NCI-H1048 (cell line): ENCODE data around the gene SPHK2.
"Not testable (repeated sequence)": the region's sequence is repeated elsewhere in the genome, so short reads cannot be mapped to it uniquely, and the experiment has no call there.

Source experiments
- DNase-seq: peaks from one replicate; lab custom pipeline; 2025; lab: John Stamatoyannopoulos, UW

The SPHK2 gene

DNA sequence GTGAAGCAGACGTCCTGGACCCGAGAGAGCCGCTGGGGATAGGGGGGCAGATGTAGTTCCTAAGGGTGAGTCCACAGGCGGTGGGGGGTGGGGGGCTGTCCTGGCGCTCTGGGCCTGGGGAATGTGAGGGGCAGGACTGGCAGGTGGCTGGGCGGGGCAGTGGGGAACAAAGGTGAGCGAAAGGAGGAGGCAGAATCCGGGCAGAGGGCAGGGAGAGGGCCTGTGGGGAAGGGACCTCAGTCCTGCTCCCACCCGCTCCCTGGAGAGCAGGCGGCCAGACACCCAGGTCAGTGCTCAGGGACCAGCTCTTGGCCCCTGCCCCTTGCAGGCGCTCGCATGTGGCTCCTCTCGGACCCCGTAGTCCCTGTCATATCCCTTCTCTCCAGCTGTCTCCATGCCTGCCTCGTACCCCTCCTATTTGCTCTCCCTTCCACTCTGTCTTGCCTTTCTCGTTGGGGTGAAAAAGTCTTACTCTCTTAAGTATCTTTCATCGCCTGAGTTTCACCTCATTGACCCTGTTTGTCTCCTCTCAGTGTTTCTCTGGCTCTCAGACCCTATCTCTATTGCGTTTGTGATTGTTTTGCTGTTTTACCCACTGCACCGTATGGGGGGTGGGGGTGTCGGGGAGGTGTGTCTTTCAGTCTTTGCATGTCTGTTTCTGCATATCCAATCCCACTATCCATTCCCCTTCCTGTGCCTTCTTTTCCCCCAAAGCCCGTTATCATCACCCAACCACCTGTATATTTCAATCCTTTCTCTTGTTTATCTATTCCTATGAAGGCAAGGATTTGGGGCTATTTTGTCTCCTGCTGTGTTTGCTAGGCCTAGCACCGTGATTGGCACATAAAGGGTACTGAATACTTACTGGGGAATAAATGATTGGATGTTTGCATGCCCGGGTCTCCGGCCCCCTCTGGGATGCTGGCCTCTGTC, 5.8 kb downstream of the SPHK2 start:
- DNase-seq = no peak

DNA sequence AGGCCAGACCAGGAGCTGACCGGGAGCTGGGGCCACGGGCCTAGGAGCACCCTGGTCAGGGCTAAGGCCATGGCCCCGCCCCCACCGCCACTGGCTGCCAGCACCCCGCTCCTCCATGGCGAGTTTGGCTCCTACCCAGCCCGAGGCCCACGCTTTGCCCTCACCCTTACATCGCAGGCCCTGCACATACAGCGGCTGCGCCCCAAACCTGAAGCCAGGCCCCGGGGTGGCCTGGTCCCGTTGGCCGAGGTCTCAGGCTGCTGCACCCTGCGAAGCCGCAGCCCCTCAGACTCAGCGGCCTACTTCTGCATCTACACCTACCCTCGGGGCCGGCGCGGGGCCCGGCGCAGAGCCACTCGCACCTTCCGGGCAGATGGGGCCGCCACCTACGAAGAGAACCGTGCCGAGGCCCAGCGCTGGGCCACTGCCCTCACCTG, 6.6 kb downstream of the SPHK2 start:
- DNase-seq = no peak

- no peak for DNase-seq
These were observed 8.0 kb downstream of the SPHK2 start for GRCh38 chr19:48627201-48627864.

DNA sequence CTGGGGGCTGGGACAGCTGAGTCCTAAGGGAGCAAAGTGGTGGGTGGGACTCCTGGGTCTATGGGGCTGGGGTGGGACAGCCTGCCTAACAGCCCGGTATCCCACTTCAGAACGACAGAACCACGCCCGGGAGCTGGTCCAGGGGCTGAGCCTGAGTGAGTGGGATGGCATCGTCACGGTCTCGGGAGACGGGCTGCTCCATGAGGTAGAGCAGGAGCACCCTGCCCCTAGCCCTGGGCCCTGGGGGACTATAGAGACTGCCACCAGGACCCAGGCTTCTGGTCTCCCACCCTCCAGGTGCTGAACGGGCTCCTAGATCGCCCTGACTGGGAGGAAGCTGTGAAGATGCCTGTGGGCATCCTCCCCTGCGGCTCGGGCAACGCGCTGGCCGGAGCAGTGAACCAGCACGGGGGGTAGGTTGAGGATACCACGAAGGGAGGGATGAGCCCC, 8.6 kb downstream of the SPHK2 start:
- no peak for DNase-seq

- no peak for DNase-seq
These were observed 9.4 kb downstream of the SPHK2 start for GRCh38 chr19:48628486-48629296.

DNA sequence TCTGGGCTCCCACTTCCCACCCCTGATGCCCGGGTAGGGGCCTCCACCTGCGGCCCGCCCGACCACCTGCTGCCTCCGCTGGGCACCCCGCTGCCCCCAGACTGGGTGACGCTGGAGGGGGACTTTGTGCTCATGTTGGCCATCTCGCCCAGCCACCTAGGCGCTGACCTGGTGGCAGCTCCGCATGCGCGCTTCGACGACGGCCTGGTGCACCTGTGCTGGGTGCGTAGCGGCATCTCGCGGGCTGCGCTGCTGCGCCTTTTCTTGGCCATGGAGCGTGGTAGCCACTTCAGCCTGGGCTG, 9.9 kb downstream of the SPHK2 start:
- no peak for DNase-seq

- no peak for DNase-seq
These were observed 10.4 kb downstream of the SPHK2 start for GRCh38 chr19:48629599-48630295.

DNA sequence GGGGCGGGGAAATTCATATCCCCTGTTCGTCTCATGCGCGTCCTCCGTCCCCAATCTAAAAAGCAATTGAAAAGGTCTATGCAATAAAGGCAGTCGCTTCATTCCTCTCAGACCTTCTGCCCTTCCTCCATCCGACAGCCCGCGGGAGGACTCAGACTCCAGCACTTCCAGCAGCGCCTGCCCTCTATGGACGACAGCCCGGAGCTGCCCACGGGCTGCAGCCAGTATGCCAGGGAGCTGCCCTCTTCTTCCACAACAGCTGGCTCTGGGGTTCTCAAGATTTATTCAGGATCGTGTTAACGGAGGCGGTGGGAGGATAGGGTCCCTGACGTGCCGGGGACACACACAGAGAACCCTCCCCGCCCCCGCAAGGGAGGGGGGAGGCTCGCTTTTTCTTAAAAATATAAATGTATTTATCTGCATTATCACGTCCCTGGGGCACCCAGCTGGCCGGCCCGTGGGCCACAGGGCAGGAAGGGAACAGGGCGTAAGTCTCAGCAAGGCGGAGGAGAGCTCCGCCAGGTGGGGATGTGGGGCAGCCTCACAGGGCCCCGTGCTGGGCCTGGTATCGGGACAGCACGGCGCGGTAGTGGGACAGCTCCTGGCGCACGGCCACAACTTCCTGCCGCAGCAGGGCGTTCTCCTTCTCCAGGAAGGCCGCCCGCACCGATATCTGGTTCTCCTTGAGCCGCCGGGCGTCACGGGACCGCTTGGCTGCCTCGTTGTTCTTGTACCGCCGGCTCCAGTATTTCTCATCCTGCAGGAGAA, 11.2 kb downstream of the SPHK2 start:
- DNase-seq = no peak

GRCh38 chr19:48631225-48631624, 11.9 kb downstream of the SPHK2 start:
- DNase-seq = no peak

- DNase-seq = not testable (repeated sequence)
These were observed 13.0 kb downstream of the SPHK2 start for GRCh38 chr19:48632286-48632685.

DNA sequence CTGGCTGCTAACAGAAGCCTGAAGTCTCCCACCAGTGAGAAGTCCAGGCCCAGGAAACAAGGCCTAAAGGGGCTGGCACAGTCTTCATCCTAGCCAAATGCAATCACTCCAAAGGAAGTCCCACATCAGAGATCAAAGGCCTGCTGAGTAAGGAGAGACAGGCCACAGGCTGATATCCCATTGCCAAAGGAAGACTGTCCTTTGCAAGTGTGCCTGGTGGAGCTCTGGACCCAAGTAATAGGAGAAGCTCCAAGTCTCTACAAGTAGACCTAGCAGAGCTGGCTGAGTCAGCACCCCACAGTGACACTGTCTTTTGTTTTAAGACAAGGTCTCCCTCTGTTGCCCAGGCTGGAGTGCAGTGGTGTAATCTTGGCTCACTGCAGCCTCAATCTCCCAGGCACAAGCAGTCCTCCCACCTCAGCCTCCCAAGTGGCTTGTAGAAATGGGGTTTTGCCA, 13.4 kb downstream of the SPHK2 start:
- DNase-seq = no peak

GRCh38 chr19:48633148-48634035, 14.1 kb downstream of the SPHK2 start:
- DNase-seq = no peak

DNA sequence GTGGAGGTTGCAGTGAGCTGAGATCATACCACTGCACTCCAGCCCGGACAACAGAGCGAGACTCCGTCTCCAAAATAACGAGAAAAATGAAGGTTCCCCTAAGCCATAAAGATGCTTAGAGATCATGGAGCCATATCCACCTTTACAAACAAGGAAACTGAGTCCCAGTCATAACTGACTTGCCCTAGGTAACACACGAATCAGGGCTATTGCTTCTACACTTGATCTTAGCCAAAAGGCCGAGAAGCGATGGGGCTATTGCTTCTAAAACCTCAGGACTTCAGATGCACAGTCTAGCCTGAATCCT, 14.7 kb downstream of the SPHK2 start:
- DNase-seq = no peak

- DNase-seq = peak; percentile 92
These were observed 15.3 kb downstream of the SPHK2 start for GRCh38 chr19:48634424-48635262.

DNA sequence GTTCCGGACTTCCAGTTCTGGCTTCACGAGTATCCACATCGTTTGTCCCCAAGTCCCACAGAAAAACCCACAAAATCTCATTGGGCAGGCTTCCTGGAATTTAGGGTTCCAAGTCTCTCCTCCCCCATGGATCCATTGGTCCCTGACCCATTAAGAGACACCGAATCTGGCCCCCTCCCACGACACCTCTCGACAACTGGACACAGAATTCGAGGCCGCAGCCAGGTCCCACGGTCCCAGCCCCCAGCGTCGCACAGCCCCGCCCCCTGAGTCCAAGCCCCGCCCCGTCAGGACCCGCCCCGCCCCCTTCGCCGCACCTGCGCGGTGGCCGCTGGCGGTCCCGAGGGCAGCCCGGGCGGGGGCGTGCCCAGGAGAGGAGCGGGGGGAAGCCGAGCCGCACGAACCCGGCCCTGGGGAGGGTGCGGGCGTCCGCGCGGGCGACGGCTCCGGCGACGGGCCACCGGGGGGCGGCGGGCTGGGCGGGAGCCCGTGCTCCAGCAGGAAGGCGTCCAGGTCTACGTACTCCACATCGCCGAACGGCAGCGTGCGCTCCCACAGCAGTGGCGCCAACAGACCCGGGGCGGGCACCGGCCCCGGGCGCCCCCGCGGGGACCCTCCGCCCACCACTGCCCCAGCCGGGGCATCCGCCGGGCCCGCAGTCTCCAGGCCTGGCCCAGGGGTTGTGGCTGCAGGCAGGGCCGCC, 16.1 kb downstream of the SPHK2 start:
- no peak for DNase-seq

GRCh38 chr19:48635966-48636858, 16.9 kb downstream of the SPHK2 start:
- DNase-seq = no peak

GRCh38 chr19:48636859-48637448, 17.6 kb downstream of the SPHK2 start, which contains the start of gene DBP:
Gene DBP, minus strand, starts transcription at chr19:48637379. Its CDS starts 385 bp downstream, at chr19:48636994.
- no peak for DNase-seq
